ENCODE measurements around the gene MAB21L1. TPM values are rescaled to one million over a fixed set of nuclear protein-coding genes. Genes with fewer than 3 reads are reported as not detected.
A peak's percentile ranks its signal among the peaks of the same experiment; 100 is the strongest.

The MAB21L1 gene
- total RNA-seq, 1 experiment from 2014 or later, result not detected

DNA sequence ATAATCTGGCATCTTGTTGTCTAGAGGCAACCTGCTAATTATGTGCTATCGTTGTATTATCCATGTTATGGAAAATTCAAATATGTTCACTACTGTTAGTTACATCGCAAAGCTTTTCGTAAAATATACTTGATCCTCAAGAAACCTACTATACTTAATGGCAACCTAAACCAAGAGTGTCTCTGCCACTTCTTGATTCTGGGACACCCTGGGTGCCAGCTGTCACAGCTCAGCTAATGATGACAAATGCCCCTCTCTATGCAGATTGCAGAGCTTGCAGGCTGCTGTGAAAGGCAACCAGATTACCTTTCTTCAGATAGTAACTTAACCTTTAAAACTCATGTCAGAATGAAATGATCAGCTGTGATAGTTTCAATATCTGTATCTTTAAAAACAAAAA is 8.9 kb upstream of the MAB21L1 start:
- H3K4me2 ChIP-seq (ENCODE audit: insufficient read depth, insufficient read length, low read length), result no peak overlapping the region
- no peak overlapping the region for H2BK120ac ChIP-seq (ENCODE audit: low read depth, low read length, poor library complexity, severe bottlenecking)
- no peak overlapping the region for H3K4ac ChIP-seq (ENCODE audit: low read depth, low read length)
- H2BK5ac ChIP-seq (ENCODE audit: insufficient read length, low read length), result no peak overlapping the region
- H3K9me3 ChIP-seq (ENCODE audit: control insufficient read depth, low read depth, low read length), result no peaks in the 10 kb centered on the region
- no peak overlapping the region for H2BK20ac ChIP-seq (ENCODE audit: low read depth, low read length, poor library complexity, severe bottlenecking)
- Mint-ChIP-seq H3K27ac (0 out of 7 replicates have a peak overlapping the region, but pooled peaks of 1 of the 3 experiments have one; percentile 40), H3K4me1 (no peaks in the 10 kb centered on the region), H3K27me3 (ENCODE audit: low read depth) (peaks cover 7% of the 10 kb centered on the region), H3K9me3 (no peaks in the 10 kb centered on the region), H3K36me3 (ENCODE audit: insufficient read depth in 1 of 3, low read depth in 3 of 3) (no peaks in the 10 kb centered on the region), H3K4me3 (no peak overlapping the region)
- H3K23ac ChIP-seq (ENCODE audit: insufficient read length, low read depth, low read length), result no peak overlapping the region
- no peaks in the 10 kb centered on the region for H3K79me2 ChIP-seq (ENCODE audit: insufficient read depth, low read length)
- no peak overlapping the region for H3K9ac ChIP-seq (ENCODE audit: extremely low read depth, insufficient read length, low read length)
- no CpG with 5 or more reads among the region's 3 CpGs for WGBS (ENCODE audit: extremely low coverage, insufficient read length, low lambda C conversion rate)
- no peaks in the 10 kb centered on the region for H3K23me2 ChIP-seq (ENCODE audit: insufficient read length, low read depth, low read length, poor library complexity, severe bottlenecking)
- no peaks in the 10 kb centered on the region for H4K20me1 ChIP-seq (ENCODE audit: control insufficient read depth, insufficient read depth, insufficient read length)
- no peak overlapping the region for H4K91ac ChIP-seq (ENCODE audit: insufficient read length, low read depth, low read length)
- DNase-seq, result no peak
- H3K4me1 ChIP-seq (ENCODE audit: insufficient read depth, low read length), result no peaks in the 10 kb centered on the region
- no peak overlapping the region for H2BK12ac ChIP-seq (ENCODE audit: insufficient read length, low read depth, low read length)
- no peaks in the 10 kb centered on the region for H3K79me1 ChIP-seq (ENCODE audit: insufficient read depth, low read depth, low read length, poor library complexity, severe bottlenecking)
- no peak overlapping the region for H3K18ac ChIP-seq (ENCODE audit: insufficient read length, low read depth, low read length)
- TF ChIP-seq, protein P1, sequence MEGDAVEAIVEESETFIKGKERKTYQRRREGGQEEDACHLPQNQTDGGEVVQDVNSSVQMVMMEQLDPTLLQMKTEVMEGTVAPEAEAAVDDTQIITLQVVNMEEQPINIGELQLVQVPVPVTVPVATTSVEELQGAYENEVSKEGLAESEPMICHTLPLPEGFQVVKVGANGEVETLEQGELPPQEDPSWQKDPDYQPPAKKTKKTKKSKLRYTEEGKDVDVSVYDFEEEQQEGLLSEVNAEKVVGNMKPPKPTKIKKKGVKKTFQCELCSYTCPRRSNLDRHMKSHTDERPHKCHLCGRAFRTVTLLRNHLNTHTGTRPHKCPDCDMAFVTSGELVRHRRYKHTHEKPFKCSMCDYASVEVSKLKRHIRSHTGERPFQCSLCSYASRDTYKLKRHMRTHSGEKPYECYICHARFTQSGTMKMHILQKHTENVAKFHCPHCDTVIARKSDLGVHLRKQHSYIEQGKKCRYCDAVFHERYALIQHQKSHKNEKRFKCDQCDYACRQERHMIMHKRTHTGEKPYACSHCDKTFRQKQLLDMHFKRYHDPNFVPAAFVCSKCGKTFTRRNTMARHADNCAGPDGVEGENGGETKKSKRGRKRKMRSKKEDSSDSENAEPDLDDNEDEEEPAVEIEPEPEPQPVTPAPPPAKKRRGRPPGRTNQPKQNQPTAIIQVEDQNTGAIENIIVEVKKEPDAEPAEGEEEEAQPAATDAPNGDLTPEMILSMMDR (conservative IDR thresholded peaks at IDR 0.05), result no peak
- H3K14ac ChIP-seq (ENCODE audit: insufficient read depth, low read length), result no peak overlapping the region
- H4K8ac ChIP-seq (replicated peaks; ENCODE audit: insufficient read length, low read depth, low read length), result no peak overlapping the region
- no peaks in the 10 kb centered on the region for H3K27me3 ChIP-seq (ENCODE audit: insufficient read depth, low read length)
- H3K27ac ChIP-seq (ENCODE audit: insufficient read length, low read depth, low read length), result no peak overlapping the region
- H2AFZ ChIP-seq (ENCODE audit: low read length), result no peak overlapping the region
- H4K5ac ChIP-seq (ENCODE audit: insufficient read length, low read depth, low read length), result no peak overlapping the region
- H3T11ph ChIP-seq (ENCODE audit: low read length), result no peak overlapping the region
- no peak overlapping the region for H2AK5ac ChIP-seq (ENCODE audit: insufficient read length, low read length)
- no peak overlapping the region for H3K56ac ChIP-seq (ENCODE audit: insufficient read length, low read depth, low read length)
- H2BK15ac ChIP-seq (ENCODE audit: low read depth, low read length), result no peak overlapping the region

Measured in H9 (cell line).